Caco-2 (cell line): ENCODE data around the gene ARL3. TPM values are rescaled to one million over a fixed set of nuclear protein-coding genes. Genes with fewer than 3 reads are reported as not detected.

Experiments used
- BruUV-seq: library from RNA; stranded (reverse); fragments of 400-500 nt; replicated peaks from 2 replicates; lab custom pipeline; 2021; lab: Mats Ljungman, UMichigan
- CTCF ChIA-PET: fragments of 300-600 bp; sonication (Branson Sonifier 250); formaldehyde crosslinking; loops from one replicate; lab custom pipeline; 2022; ENCODE audit warnings: antibody characterized with exemption; lab: Charles Lee
- POLR2A ChIA-PET: fragments of 300-600 bp; sonication (Branson Sonifier 250); formaldehyde crosslinking; loops from one replicate; lab custom pipeline; 2022; ENCODE audit warnings: antibody characterized with exemption; lab: Charles Lee
- DNase-seq, 2 experiments: peaks; one replicate each; pipeline versions ENCODE4 v3.0.0 to v3.0.0-alpha.2; 2020 to 2022
- H3K27me3 ChIP-seq: replicated peaks from 2 replicates; pipeline ENCODE4 v1.6.0; 2011; ENCODE audit warnings: low read length; ENCODE audit not compliant: control insufficient read depth, insufficient read depth
- H3K36me3 ChIP-seq: 2 replicates; pipeline ENCODE4 v1.5.1; 2011; ENCODE audit warnings: low read length; ENCODE audit not compliant: control insufficient read depth, insufficient read depth
- H3K4me1 ChIP-seq: fragments of 250-450 bp; sonication (Bioruptor Pico); 2 replicates; pipeline ENCODE4 v1.5.1; 2020; ENCODE audit warnings: mild to moderate bottlenecking
- H3K4me3 ChIP-seq: 2 replicates; pipeline ENCODE4 v1.5.1; 2011; ENCODE audit warnings: low read depth, mild to moderate bottlenecking, control low read depth, low read length
- H3K9me3 ChIP-seq: fragments of 250-450 bp; sonication (Bioruptor Pico); 2 replicates; pipeline ENCODE4 v1.5.1; 2020; ENCODE audit warnings: mild to moderate bottlenecking, moderate library complexity
- H3K27ac Mint-ChIP-seq: one replicate; pipeline ENCODE4 v1.8.0; 2022; ENCODE audit warnings: mixed read lengths; ENCODE audit not compliant: unreplicated experiment
- H3K27me3 Mint-ChIP-seq: one replicate; pipeline ENCODE4 v1.8.0; 2022; ENCODE audit warnings: mixed read lengths; ENCODE audit not compliant: insufficient read depth, unreplicated experiment
- H3K36me3 Mint-ChIP-seq: one replicate; pipeline ENCODE4 v1.8.0; 2022; ENCODE audit warnings: mild to moderate bottlenecking, mixed read lengths; ENCODE audit not compliant: insufficient read depth, unreplicated experiment
- H3K4me1 Mint-ChIP-seq: one replicate; pipeline ENCODE4 v1.8.0; 2022; ENCODE audit warnings: low read depth, mixed read lengths; ENCODE audit not compliant: unreplicated experiment
- H3K4me3 Mint-ChIP-seq: one replicate; pipeline ENCODE4 v1.8.0; 2022; ENCODE audit warnings: mild to moderate bottlenecking, moderate library complexity, mixed read lengths; ENCODE audit not compliant: unreplicated experiment
- H3K9me3 Mint-ChIP-seq: one replicate; pipeline ENCODE4 v1.8.0; 2022; ENCODE audit warnings: mixed read lengths; ENCODE audit not compliant: unreplicated experiment
- intact Hi-C: fragments of 100-400 bp; cut with micrococcal nuclease; formaldehyde crosslinking; loops from one replicate; pipeline ENCODE4 v1.10.0; 2022; ENCODE audit not compliant: unreplicated experiment
- total RNA-seq: library from RNA; stranded (reverse); gene quantifications from 2 replicates; pipeline ENCODE4 v1.2.3, GENCODE V29; 2022
- TF ChIP-seq, protein P1 (sequence below), 2 experiments: fragments of 200-600 bp in 1 of 2; IDR thresholded peaks; 1 replicate in 1 of 2; 2 replicates in 1 of 2; pipeline versions ENCODE4 v1.5.1 to v1.8.0; 2011 to 2022; ENCODE audit warnings: antibody characterized with exemption in 1 of 2, control low read depth in 1 of 2, inconsistent platforms in 1 of 2, low read depth in 1 of 2, low read length in 1 of 2, mild to moderate bottlenecking in 1 of 2, moderate library complexity in 1 of 2; ENCODE audit not compliant: insufficient read depth in 1 of 2, severe bottlenecking in 1 of 2, unreplicated experiment in 1 of 2

The ARL3 gene
- total RNA-seq, 1 experiment from 2014 or later, result 7.8 TPM

DNA sequence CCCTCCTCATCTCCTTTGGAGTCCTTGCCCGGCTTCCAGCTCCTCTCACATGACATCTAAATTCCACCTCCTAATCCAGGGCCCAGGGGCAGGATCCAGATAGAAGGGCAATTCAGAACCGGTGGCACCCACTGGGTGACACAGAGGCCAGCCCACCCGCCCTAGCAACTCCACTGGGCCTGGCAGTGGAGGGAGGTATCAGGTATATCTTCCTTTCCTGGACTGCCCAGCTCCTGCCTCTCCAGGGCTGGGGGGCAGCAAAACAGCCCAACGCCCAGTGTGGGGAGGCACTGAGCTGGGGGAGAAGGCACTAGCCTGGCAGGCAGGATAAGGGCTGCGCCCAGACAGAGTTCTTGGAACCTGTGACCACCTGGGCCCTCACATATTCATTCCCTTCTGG lies 80.3 kb downstream of the ARL3 start:
- H3K36me3 Mint-ChIP-seq, result peaks cover 5% of the 10 kb centered on the region
- no peak overlapping the region for H3K27ac Mint-ChIP-seq
- TF ChIP-seq, protein P1, sequence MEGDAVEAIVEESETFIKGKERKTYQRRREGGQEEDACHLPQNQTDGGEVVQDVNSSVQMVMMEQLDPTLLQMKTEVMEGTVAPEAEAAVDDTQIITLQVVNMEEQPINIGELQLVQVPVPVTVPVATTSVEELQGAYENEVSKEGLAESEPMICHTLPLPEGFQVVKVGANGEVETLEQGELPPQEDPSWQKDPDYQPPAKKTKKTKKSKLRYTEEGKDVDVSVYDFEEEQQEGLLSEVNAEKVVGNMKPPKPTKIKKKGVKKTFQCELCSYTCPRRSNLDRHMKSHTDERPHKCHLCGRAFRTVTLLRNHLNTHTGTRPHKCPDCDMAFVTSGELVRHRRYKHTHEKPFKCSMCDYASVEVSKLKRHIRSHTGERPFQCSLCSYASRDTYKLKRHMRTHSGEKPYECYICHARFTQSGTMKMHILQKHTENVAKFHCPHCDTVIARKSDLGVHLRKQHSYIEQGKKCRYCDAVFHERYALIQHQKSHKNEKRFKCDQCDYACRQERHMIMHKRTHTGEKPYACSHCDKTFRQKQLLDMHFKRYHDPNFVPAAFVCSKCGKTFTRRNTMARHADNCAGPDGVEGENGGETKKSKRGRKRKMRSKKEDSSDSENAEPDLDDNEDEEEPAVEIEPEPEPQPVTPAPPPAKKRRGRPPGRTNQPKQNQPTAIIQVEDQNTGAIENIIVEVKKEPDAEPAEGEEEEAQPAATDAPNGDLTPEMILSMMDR (IDR thresholded peaks at IDR 0.05; ENCODE audit: insufficient read depth in 1 of 2, low read depth in 1 of 2, low read length in 1 of 2, severe bottlenecking in 1 of 2, unreplicated experiment in 1 of 2), result no peak
- H3K27me3 Mint-ChIP-seq, result no peaks in the 10 kb centered on the region
- Histone ChIP-seq H3K36me3 (no peaks in the 10 kb centered on the region), H3K27me3 (no peaks in the 10 kb centered on the region), H3K4me1 (peaks cover 29% of the 10 kb centered on the region), H3K4me3 (no peak overlapping the region), H3K9me3 (no peaks in the 10 kb centered on the region)
- no TSS peak for BruUV-seq
- POLR2A ChIA-PET, result no interaction called here
- intact Hi-C loops, result no loop called here
- H3K9me3 Mint-ChIP-seq, result no peaks in the 10 kb centered on the region
- no peak overlapping the region for H3K4me3 Mint-ChIP-seq
- CTCF ChIA-PET, result no interaction called here
- no peak for DNase-seq
- peaks cover 37% of the 10 kb centered on the region for H3K4me1 Mint-ChIP-seq

DNA sequence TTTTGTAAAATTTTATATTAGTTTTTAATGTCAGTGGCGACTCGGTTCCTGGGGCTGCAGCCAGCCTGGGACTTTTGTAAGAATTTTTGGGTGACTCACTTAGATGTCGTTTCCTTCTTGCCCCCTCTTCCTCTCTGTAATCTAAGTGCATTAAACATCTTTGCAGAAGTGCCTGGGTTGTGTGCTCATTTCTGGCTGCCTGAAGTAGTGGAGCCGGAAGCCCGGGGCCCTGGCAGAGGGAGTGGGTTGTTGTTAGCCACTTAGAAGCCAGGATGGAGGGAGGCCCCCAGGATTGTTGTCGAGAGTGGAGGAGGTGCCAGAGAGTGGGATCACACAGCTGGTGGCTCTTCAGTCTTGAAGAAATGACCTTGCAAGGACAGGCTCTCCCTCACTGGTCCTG lies 80.9 kb downstream of the ARL3 start:
- H3K27ac Mint-ChIP-seq, result no peak overlapping the region
- POLR2A ChIA-PET, result no interaction called here
- H3K4me1 Mint-ChIP-seq, result peaks cover 39% of the 10 kb centered on the region

DNA sequence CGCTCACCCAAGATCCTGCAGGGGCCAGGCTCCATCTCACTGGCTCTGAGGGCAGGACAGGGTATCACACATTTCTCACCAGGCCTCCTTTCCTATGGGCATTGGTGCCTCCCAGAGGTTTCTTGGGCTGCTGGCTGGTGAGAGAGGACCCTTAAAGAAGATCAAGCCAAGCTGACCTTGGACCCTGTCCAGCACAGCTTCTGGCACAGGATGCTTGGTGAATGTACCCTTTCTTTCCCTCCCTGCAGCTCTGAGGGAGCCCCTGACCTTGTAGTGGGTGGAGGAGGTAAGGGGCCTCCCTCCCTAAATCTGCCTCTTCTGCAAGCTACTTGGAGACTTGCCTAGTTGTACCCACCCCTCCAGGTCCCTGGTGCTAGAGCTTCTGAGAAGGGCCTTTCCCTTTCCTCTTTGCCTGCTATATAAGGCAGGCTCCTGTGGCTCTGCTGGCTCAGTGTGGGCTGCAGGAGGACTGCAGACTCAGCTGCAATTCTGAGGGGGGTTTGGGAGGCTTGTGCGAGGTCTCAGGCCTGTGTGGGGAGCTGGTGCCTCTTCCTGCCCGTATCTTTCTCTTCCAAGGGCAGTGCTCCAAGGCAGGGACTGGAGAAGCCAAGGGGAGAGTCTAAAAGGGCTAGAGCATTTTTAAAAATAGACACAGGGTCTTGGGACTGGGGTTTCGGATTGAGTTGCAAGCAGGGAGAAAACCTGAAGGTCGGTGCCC lies 81.6 kb downstream of the ARL3 start:
- intact Hi-C loops, result no loop called here
- no TSS peak for BruUV-seq
- peaks cover 44% of the 10 kb centered on the region for H3K4me1 Mint-ChIP-seq
- Histone ChIP-seq H3K4me1 (peaks cover 42% of the 10 kb centered on the region), H3K36me3 (no peaks in the 10 kb centered on the region), H3K4me3 (no peak overlapping the region), H3K27me3 (no peaks in the 10 kb centered on the region), H3K9me3 (no peaks in the 10 kb centered on the region)
- DNase-seq, result no peak
- H3K9me3 Mint-ChIP-seq, result no peaks in the 10 kb centered on the region
- ChIA-PET POLR2A (interaction anchor here (0.6 kb wide), 1 partner anchor 458 kb away, joined by 4 read pairs; no protein-coding TSS in a partner anchor), CTCF (no interaction called here)
- no peak overlapping the region for H3K4me3 Mint-ChIP-seq
- no peak overlapping the region for H3K27ac Mint-ChIP-seq
- peaks cover 5% of the 10 kb centered on the region for H3K36me3 Mint-ChIP-seq
- no peaks in the 10 kb centered on the region for H3K27me3 Mint-ChIP-seq
- TF ChIP-seq, protein P1 (IDR thresholded peaks at IDR 0.05; ENCODE audit: insufficient read depth in 1 of 2, low read depth in 1 of 2, low read length in 1 of 2, severe bottlenecking in 1 of 2, unreplicated experiment in 1 of 2), result no peak

More for the DNA sequence above, 80.9 kb downstream of the ARL3 start:
- intact Hi-C loops, result no loop called here
- H3K27me3 ChIP-seq, result no peaks in the 10 kb centered on the region
- BruUV-seq, result no TSS peak
- Mint-ChIP-seq H3K9me3 (no peaks in the 10 kb centered on the region), H3K27me3 (no peaks in the 10 kb centered on the region), H3K36me3 (peaks cover 5% of the 10 kb centered on the region), H3K4me3 (no peak overlapping the region)
- no peak for DNase-seq
- no peaks in the 10 kb centered on the region for H3K36me3 ChIP-seq
- H3K9me3 ChIP-seq, result no peaks in the 10 kb centered on the region
- CTCF ChIA-PET, result no interaction called here
- H3K4me3 ChIP-seq, result no peak overlapping the region
- TF ChIP-seq, protein P1 (IDR thresholded peaks at IDR 0.05; ENCODE audit: insufficient read depth in 1 of 2, low read depth in 1 of 2, low read length in 1 of 2, severe bottlenecking in 1 of 2, unreplicated experiment in 1 of 2), result no peak
- H3K4me1 ChIP-seq, result peaks cover 35% of the 10 kb centered on the region
